ENCODE data around the gene FOXN3.
"Not testable (repeated sequence)": the region's sequence is repeated elsewhere in the genome, so short reads cannot be mapped to it uniquely, and the experiment has no call there.

Gene FOXN3

DNA sequence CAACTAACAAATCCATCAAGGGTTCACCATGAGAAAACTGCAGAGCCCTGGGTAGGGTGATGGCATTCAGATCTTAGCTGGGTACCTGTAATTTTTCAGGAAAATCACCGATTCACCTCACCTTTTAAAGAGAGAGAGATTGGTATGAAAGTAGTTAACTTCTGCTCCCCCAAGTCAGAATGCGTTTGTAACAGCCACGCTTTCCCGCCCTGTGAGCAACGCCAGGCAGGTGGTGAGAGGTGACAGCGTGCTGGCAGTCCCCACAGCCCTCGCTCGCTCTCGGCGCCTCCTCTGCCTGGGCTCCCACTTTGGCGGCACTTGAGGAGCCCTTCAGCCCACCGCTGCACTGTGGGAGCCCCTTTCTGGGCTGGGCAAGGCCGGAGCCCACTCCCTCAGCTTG is 305.8 kb downstream of the FOXN3 start:
- DNase-seq, result not testable (repeated sequence)

DNA sequence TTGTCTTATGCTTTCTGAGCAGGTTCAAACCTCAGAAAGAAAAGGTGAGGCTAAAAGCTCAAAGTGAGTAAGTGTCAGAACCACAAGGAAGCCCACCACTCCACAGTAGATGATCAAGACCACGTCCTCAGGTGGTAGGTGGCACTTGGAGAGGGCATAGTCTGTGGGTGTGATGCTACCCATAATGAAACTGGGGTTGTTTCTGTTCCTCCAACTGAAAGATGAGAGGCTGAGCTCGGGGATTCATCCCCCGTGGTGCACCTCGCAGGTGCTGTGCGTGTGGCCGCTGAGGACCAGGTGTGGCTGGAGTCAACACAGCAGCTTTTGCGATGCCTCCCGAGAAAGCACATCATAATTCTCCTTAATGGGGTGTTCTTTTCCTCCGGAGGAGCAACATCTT is 306.9 kb downstream of the FOXN3 start:
- DNase-seq, result no peak

DNA sequence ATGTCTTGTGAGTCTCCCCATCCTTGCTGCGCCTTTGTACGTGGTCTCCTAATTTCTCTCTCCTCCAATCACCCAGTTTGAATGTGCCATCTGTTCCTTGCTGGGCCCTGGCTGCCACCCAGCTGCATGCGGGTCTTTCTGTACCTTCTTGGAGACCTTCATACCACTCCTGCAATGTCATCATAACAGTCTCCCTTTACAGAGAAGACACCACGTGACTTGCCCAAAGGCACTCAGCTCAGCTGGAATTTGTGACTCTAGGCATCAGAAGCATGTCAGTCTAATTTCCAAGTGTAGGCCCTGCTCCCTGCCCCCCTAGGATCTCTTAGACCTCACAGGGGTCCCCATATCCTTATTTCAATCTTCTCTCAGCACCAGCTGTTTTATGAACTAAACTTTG is 308.4 kb downstream of the FOXN3 start:
- no peak for DNase-seq

- no peak for DNase-seq
Observed at GRCh38 chr14:89107626-89108025, 309.4 kb downstream of the FOXN3 start.
